ENCODE measurements around the gene ENOX1. TPM values are rescaled to one million over a fixed set of nuclear protein-coding genes. Genes with fewer than 3 reads are reported as not detected.

ENOX1 gene
- total RNA-seq, 1 experiment from 2014 or later, result 1.5 TPM

- no peak for TF ChIP-seq CTCF (IDR thresholded peaks at IDR 0.05; ENCODE audit: unreplicated experiment)
- intact Hi-C loops (cut with micrococcal nuclease; ENCODE audit: unreplicated experiment), result loop anchor here (5.0 to 10.0 kb wide), 3 partner anchors 219 to 399 kb away; no protein-coding TSS in a partner anchor
- Mint-ChIP-seq H3K27ac (ENCODE audit: unreplicated experiment) (peak overlapping the region; percentile 50), H3K4me3 (ENCODE audit: low read depth, unreplicated experiment) (peak overlapping the region; percentile 85), H3K27me3 (ENCODE audit: unreplicated experiment) (no peaks in the 10 kb centered on the region), H3K9me3 (ENCODE audit: low read depth, unreplicated experiment) (no peaks in the 10 kb centered on the region), H3K4me1 (ENCODE audit: low read depth, unreplicated experiment) (peaks cover 10% of the 10 kb centered on the region), H3K36me3 (ENCODE audit: insufficient read depth, unreplicated experiment) (peaks cover 20% of the 10 kb centered on the region)
- DNase-seq, result peak; percentile 76
- no TSS peak for BruUV-seq (replicated peaks)
- CTCF ChIA-PET, result interaction anchor here (0.5 to 1.0 kb wide), 3 partner anchors 9 to 1358 kb away, joined by 3 read pairs; no protein-coding TSS in a partner anchor
Measured at GRCh38 chr13:43785650-43786471, 911 bp downstream of the ENOX1 start.

- Mint-ChIP-seq H3K4me1 (ENCODE audit: low read depth, unreplicated experiment) (peaks cover 10% of the 10 kb centered on the region), H3K9me3 (ENCODE audit: low read depth, unreplicated experiment) (no peaks in the 10 kb centered on the region), H3K27me3 (ENCODE audit: unreplicated experiment) (no peaks in the 10 kb centered on the region), H3K4me3 (ENCODE audit: low read depth, unreplicated experiment) (peak overlapping the region; percentile 85), H3K27ac (ENCODE audit: unreplicated experiment) (no peak overlapping the region), H3K36me3 (ENCODE audit: insufficient read depth, unreplicated experiment) (peaks cover 20% of the 10 kb centered on the region)
- no peak for TF ChIP-seq CTCF (IDR thresholded peaks at IDR 0.05; ENCODE audit: unreplicated experiment)
- DNase-seq, result no peak
- BruUV-seq (replicated peaks), result no TSS peak
- CTCF ChIA-PET, result interaction anchor here (0.5 to 1.0 kb wide), 2 partner anchors 8 to 101 kb away, joined by 3 read pairs; no protein-coding TSS in a partner anchor
- intact Hi-C loops (cut with micrococcal nuclease; ENCODE audit: unreplicated experiment), result loop anchor here (5.0 to 10.0 kb wide), 3 partner anchors 218 to 398 kb away; no protein-coding TSS in a partner anchor
Measured at GRCh38 chr13:43785261-43785649, 1.5 kb downstream of the ENOX1 start.

- peaks cover 20% of the 10 kb centered on the region for H3K36me3 Mint-ChIP-seq (ENCODE audit: insufficient read depth, unreplicated experiment)
- CTCF ChIA-PET, result no interaction called here
- no peak overlapping the region for H3K4me3 Mint-ChIP-seq (ENCODE audit: low read depth, unreplicated experiment)
- no TSS peak for BruUV-seq (replicated peaks)
- intact Hi-C loops (cut with micrococcal nuclease; ENCODE audit: unreplicated experiment), result loop anchor here (10.0 kb wide), 1 partner anchor 350 kb away; no protein-coding TSS in a partner anchor
- no peak for TF ChIP-seq CTCF (IDR thresholded peaks at IDR 0.05; ENCODE audit: unreplicated experiment)
- H3K27ac Mint-ChIP-seq (ENCODE audit: unreplicated experiment), result no peak overlapping the region
- DNase-seq, result no peak
- H3K9me3 Mint-ChIP-seq (ENCODE audit: low read depth, unreplicated experiment), result no peaks in the 10 kb centered on the region
- no peaks in the 10 kb centered on the region for H3K27me3 Mint-ChIP-seq (ENCODE audit: unreplicated experiment)
- H3K4me1 Mint-ChIP-seq (ENCODE audit: low read depth, unreplicated experiment), result peaks cover 10% of the 10 kb centered on the region
Measured at GRCh38 chr13:43784496-43784895, 2.3 kb downstream of the ENOX1 start.

GRCh38 chr13:43783820-43784219 is 3.0 kb downstream of the ENOX1 start:
- CTCF ChIA-PET, result no interaction called here
- no TSS peak for BruUV-seq (replicated peaks)
- Mint-ChIP-seq H3K9me3 (ENCODE audit: low read depth, unreplicated experiment) (no peaks in the 10 kb centered on the region), H3K36me3 (ENCODE audit: insufficient read depth, unreplicated experiment) (peaks cover 20% of the 10 kb centered on the region), H3K27me3 (ENCODE audit: unreplicated experiment) (no peaks in the 10 kb centered on the region), H3K27ac (ENCODE audit: unreplicated experiment) (no peak overlapping the region), H3K4me1 (ENCODE audit: low read depth, unreplicated experiment) (peaks cover 10% of the 10 kb centered on the region), H3K4me3 (ENCODE audit: low read depth, unreplicated experiment) (no peak overlapping the region)
- no peak for TF ChIP-seq CTCF (IDR thresholded peaks at IDR 0.05; ENCODE audit: unreplicated experiment)
- peak; percentile 3 for DNase-seq
- intact Hi-C loops (cut with micrococcal nuclease; ENCODE audit: unreplicated experiment), result loop anchor here (10.0 kb wide), 1 partner anchor 349 kb away; no protein-coding TSS in a partner anchor
